SK-N-SH (cell line): ENCODE data around the gene PPP1R8. TPM values are rescaled to one million over a fixed set of nuclear protein-coding genes. Genes with fewer than 3 reads are reported as not detected.

Source experiments
- CTCF ChIA-PET: fragments of 300-600, 350-600 bp; formaldehyde crosslinking; extraction: SDS; loops from one replicate; lab custom pipeline; 2021; lab: Yijun Ruan, JAX
- POLR2A ChIA-PET: fragments of 350-600 bp; sonication (Branson Sonifier 250); formaldehyde crosslinking; extraction: SDS; loops from one replicate; lab custom pipeline; 2020; ENCODE audit warnings: antibody characterized with exemption, inconsistent platforms; lab: Yijun Ruan, JAX
- DNase-seq: peaks from one replicate; pipeline ENCODE4 v3.0.0; 2012
- H2AFZ ChIP-seq: fragments of 200-600 bp; sonication (generic); 2 replicates; pipeline ENCODE4 v1.8.1; 2016; ENCODE audit warnings: antibody characterized with exemption, mild to moderate bottlenecking, low read depth
- H3F3A ChIP-seq: fragments of 200-600 bp; sonication (generic); replicated peaks from 2 replicates; pipeline ENCODE3; 2016; ENCODE audit warnings: antibody characterized with exemption, mild to moderate bottlenecking; ENCODE audit not compliant: insufficient read depth
- H3K27ac ChIP-seq, 2 experiments: fragments of 200-500 bp in 1 of 2; fragments of 200-600 bp in 1 of 2; sonication (Bioruptor generic) in 1 of 2; sonication (generic), shearing (Covaris generic) in 1 of 2; 2 replicates each; pipeline versions ENCODE4 v1.5.1 to v1.6.1; 2014 to 2016; ENCODE audit warnings: low read depth in 2 of 2, inconsistent platforms in 1 of 2, low read length in 1 of 2, mild to moderate bottlenecking in 1 of 2, mixed read lengths in 1 of 2
- H3K27me3 ChIP-seq: fragments of 200-600 bp; sonication (generic), shearing (Covaris generic); 2 replicates; pipeline ENCODE4 v1.6.1; 2016; ENCODE audit warnings: mixed run types; ENCODE audit not compliant: insufficient read depth
- H3K36me3 ChIP-seq, 2 experiments: fragments of 200-500 bp in 1 of 2; fragments of 200-600 bp in 1 of 2; sonication (Bioruptor generic) in 1 of 2; sonication (generic) in 1 of 2; replicated peaks in 1 of 2; 2 replicates each; pipeline versions ENCODE3 to v1.5.1; 2014 to 2016; ENCODE audit warnings: low read length in 1 of 2, mild to moderate bottlenecking in 1 of 2; ENCODE audit not compliant: insufficient read depth in 2 of 2, control insufficient read depth in 1 of 2
- H3K4me1 ChIP-seq, 2 experiments: fragments of 200-500 bp in 1 of 2; fragments of 200-600 bp in 1 of 2; sonication (Bioruptor generic) in 1 of 2; sonication (generic), shearing (Covaris generic) in 1 of 2; 2 replicates each; pipeline versions ENCODE4 v1.5.1 to v1.6.1; 2014 to 2016; ENCODE audit warnings: low read depth in 1 of 2, low read length in 1 of 2, mixed run types in 1 of 2; ENCODE audit not compliant: insufficient read depth in 2 of 2, control insufficient read depth in 1 of 2
- H3K4me2 ChIP-seq: fragments of 200-600 bp; sonication (generic), shearing (Covaris generic); 2 replicates; pipeline ENCODE4 v1.6.1; 2017; ENCODE audit warnings: mixed run types
- H3K4me3 ChIP-seq, 2 experiments: fragments of 200-500 bp in 1 of 2; fragments of 200-600 bp in 1 of 2; sonication (Bioruptor generic) in 1 of 2; sonication (generic), shearing (Covaris generic) in 1 of 2; 2 replicates each; pipeline versions ENCODE4 v1.5.1 to v1.8.1; 2014 to 2016; ENCODE audit warnings: low read depth in 2 of 2, inconsistent platforms in 1 of 2, low read length in 1 of 2, mild to moderate bottlenecking in 1 of 2, mixed read lengths in 1 of 2, moderate library complexity in 1 of 2
- H3K79me2 ChIP-seq: fragments of 200-600 bp; sonication (generic); 2 replicates; pipeline ENCODE4 v1.8.1; 2017; ENCODE audit warnings: mild to moderate bottlenecking; ENCODE audit not compliant: insufficient read depth
- H3K9ac ChIP-seq: fragments of 200-600 bp; sonication (generic); 2 replicates; pipeline ENCODE4 v1.6.1; 2017; ENCODE audit warnings: mixed run types
- H3K9me2 ChIP-seq: fragments of 200-600 bp; sonication (generic); 2 replicates; pipeline ENCODE4 v1.6.1; 2017; ENCODE audit warnings: mixed run types
- H3K9me3 ChIP-seq: fragments of 200-600 bp; sonication (generic); 2 replicates; pipeline ENCODE4 v1.6.1; 2017; ENCODE audit warnings: mixed run types, mild to moderate bottlenecking, moderate library complexity
- H4K20me1 ChIP-seq: fragments of 200-600 bp; sonication (generic); 2 replicates; pipeline ENCODE4 v1.6.1; 2017; ENCODE audit warnings: mild to moderate bottlenecking, mixed run types; ENCODE audit not compliant: insufficient read depth
- EZH2phosphoT487 ChIP-seq: fragments of 200-600 bp; sonication (generic); IDR thresholded peaks from 2 replicates; pipeline ENCODE4 v1.6.1; 2017; ENCODE audit warnings: low read depth, mixed run types, mild to moderate bottlenecking, antibody characterized with exemption, moderate library complexity, borderline replicate concordance
- GATA2 ChIP-seq: sonication (generic); formaldehyde crosslinking; IDR thresholded peaks from 2 replicates; pipeline ENCODE4 v1.5.0; 2020; ENCODE audit warnings: mild to moderate bottlenecking, missing genetic modification reagents
- MEF2A ChIP-seq: IDR thresholded peaks from 2 replicates; pipeline ENCODE4 v1.4.0; 2012; ENCODE audit warnings: low read depth, borderline replicate concordance
- MXI1 ChIP-seq: IDR thresholded peaks from 2 replicates; pipeline ENCODE4 v1.6.1; 2012; ENCODE audit warnings: mild to moderate bottlenecking, low read depth, low read length, improper control_type of control experiment
- NFIC ChIP-seq: IDR thresholded peaks from 2 replicates; pipeline ENCODE4 v1.4.0; 2012; ENCODE audit warnings: borderline replicate concordance
- POLR2AphosphoS5 ChIP-seq: IDR thresholded peaks from 2 replicates; pipeline ENCODE4 v1.6.1; 2012; ENCODE audit warnings: low read depth, low read length
- SIN3A ChIP-seq: IDR thresholded peaks from 2 replicates; pipeline ENCODE4 v1.6.1; 2012; ENCODE audit warnings: low read depth, mild to moderate bottlenecking, low read length, moderate library complexity, borderline replicate concordance
- SMC3 ChIP-seq: IDR thresholded peaks from 2 replicates; pipeline ENCODE4 v1.6.1; 2012; ENCODE audit warnings: low read depth, low read length, improper control_type of control experiment
- TAF1 ChIP-seq: IDR thresholded peaks from 2 replicates; pipeline ENCODE4 v1.6.1; 2012; ENCODE audit warnings: low read depth, mild to moderate bottlenecking, low read length, moderate library complexity, borderline replicate concordance
- USF1 ChIP-seq: IDR thresholded peaks from 2 replicates; pipeline ENCODE4 v1.4.0; 2012; ENCODE audit warnings: low read depth, borderline replicate concordance
- WGBS: methylation state at CpG from one replicate; pipeline ENCODE4 v1.1.6; 2017; ENCODE audit warnings: low lambda C conversion rate; 5-methylcytosine and 5-hydroxymethylcytosine counted together
- polyA plus RNA-seq, 3 experiments: library from polyadenylated mRNA; depleted of rRNA; stranded (reverse); fragments of >200 nt; gene quantifications; 2 replicates each; pipeline ENCODE4 v1.2.3, GENCODE V29; 2012
- TF ChIP-seq, protein P1 (sequence below): IDR thresholded peaks from 2 replicates; pipeline ENCODE4 v1.6.1; 2012; ENCODE audit warnings: mild to moderate bottlenecking, low read depth, low read length, moderate library complexity

PPP1R8 gene
- polyA plus RNA-seq, 1 of the 3 experiments (the other 2 are of a cell fraction) = 41.8 TPM

GRCh38 chr1:27872059-27872801, 41.6 kb downstream of the PPP1R8 start, which contains the start of gene THEMIS2:
TSS of gene THEMIS2 (plus strand) at chr1:27872544. CDS start at chr1:27872572, 28 bp downstream.
- CTCF ChIA-PET = interaction anchor here (1.0 kb wide), 1 partner anchor 15 kb away, joined by 3 read pairs; no protein-coding TSS in a partner anchor
- WGBS = 19% methylated on average over 13 of the region's 53 CpGs

More at GRCh38 chr1:27872059-27872801, 41.6 kb downstream of the PPP1R8 start, which contains the start of gene THEMIS2:
- Histone ChIP-seq H3K4me3 (peak within 1 kb of the TSS; percentile 64 to 81), H3F3A (peaks cover 18% of the 10 kb centered on the region), H3K9me2 (no peaks in the 10 kb centered on the region), H3K27me3 (no peaks in the 10 kb centered on the region), H3K9ac (peak within 1 kb of the TSS; percentile 50), H3K79me2 (no peaks in the 10 kb centered on the region), H2AFZ (peak within 1 kb of the TSS; percentile 98), H4K20me1 (no peaks in the 10 kb centered on the region), H3K4me1 (peaks cover 0 to 14% of the 10 kb centered on the region in 2 experiments; a peak in 1 of 4 replicates), H3K9me3 (no peaks in the 10 kb centered on the region), H3K27ac (peak within 1 kb of the TSS in 1 of 2 experiments; percentile 11; a peak in 1 of 4 replicates), H3K4me2 (peak within 1 kb of the TSS; percentile 92), H3K36me3 (no peaks in the 10 kb centered on the region)
- TF ChIP-seq SIN3A (no peak), SMC3 (no peak), USF1 (no peak), MEF2A (no peak), TAF1 (peak; percentile 57), POLR2AphosphoS5 (0 out of 2 replicates have a peak, but pooled peaks have one; percentile 25), GATA2 (no peak), EZH2phosphoT487 (no peak), NFIC (no peak), MXI1 (no peak)
- TF ChIP-seq, protein P1, sequence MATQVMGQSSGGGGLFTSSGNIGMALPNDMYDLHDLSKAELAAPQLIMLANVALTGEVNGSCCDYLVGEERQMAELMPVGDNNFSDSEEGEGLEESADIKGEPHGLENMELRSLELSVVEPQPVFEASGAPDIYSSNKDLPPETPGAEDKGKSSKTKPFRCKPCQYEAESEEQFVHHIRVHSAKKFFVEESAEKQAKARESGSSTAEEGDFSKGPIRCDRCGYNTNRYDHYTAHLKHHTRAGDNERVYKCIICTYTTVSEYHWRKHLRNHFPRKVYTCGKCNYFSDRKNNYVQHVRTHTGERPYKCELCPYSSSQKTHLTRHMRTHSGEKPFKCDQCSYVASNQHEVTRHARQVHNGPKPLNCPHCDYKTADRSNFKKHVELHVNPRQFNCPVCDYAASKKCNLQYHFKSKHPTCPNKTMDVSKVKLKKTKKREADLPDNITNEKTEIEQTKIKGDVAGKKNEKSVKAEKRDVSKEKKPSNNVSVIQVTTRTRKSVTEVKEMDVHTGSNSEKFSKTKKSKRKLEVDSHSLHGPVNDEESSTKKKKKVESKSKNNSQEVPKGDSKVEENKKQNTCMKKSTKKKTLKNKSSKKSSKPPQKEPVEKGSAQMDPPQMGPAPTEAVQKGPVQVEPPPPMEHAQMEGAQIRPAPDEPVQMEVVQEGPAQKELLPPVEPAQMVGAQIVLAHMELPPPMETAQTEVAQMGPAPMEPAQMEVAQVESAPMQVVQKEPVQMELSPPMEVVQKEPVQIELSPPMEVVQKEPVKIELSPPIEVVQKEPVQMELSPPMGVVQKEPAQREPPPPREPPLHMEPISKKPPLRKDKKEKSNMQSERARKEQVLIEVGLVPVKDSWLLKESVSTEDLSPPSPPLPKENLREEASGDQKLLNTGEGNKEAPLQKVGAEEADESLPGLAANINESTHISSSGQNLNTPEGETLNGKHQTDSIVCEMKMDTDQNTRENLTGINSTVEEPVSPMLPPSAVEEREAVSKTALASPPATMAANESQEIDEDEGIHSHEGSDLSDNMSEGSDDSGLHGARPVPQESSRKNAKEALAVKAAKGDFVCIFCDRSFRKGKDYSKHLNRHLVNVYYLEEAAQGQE = no peak
- POLR2A ChIA-PET = interaction anchor here (1.4 kb wide), 1 partner anchor 9 kb away, joined by 5 read pairs; no protein-coding TSS in a partner anchor
- peak; percentile 98 for DNase-seq
